ENCODE results near the gene DNAAF5. TPM values are rescaled to one million over a fixed set of nuclear protein-coding genes. Genes with fewer than 3 reads are reported as not detected.
"Not testable (repeated sequence)": the region's sequence is repeated elsewhere in the genome, so short reads cannot be mapped to it uniquely, and the experiment has no call there.

The DNAAF5 gene
- total RNA-seq, 1 donor from 2014 or later = 15.3 TPM

- H3K9me3 Mint-ChIP-seq (ENCODE audit: low read depth) = no peaks in the 10 kb centered on the region
These were observed 16.3 kb downstream of the DNAAF5 start for GRCh38 chr7:742791-743190.

DNA sequence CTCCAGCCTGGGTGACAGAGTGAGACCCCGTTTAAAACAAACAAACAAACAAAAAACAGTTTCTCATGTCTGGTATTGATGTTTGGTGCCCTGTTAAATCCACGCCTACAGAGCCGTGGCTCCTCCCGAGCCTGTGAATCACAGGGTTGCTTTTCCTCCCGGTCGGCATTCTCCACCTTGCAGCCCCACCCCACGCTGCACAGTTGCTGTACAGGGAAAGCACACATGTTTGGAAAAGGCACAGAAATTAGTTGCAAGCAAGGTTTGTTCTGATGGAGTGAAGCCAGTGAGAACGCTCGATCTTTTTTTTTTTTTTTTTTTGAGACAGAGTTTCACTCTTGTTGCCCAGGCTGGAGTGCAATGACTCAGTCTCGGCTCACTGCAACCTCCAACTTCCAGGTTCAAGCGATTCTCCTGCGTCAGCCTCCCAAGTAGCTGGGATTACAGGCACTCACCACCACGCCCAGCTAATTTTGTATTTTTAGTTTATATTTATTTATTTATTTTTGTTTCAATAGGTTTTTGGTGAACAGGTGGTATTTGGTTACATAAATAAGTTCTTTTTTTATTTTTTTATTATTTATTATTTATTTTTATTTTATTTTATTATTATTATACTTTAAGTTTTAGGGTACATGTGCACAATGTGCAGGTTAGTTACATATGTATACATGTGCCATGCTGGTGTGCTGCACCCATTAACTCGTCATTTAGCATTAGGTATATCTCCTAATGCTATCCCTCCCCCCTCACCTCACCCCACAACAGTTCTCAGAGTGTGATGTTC lies 17.0 kb downstream of the DNAAF5 start:
- peaks cover 10% of the 10 kb centered on the region for H3K36me3 Mint-ChIP-seq (ENCODE audit: low read depth)
- H3K4me1 Mint-ChIP-seq (ENCODE audit: low read depth); H3K9me3 Mint-ChIP-seq (ENCODE audit: low read depth); H3K27ac Mint-ChIP-seq (ENCODE audit: unreplicated experiment); H3K27me3 Mint-ChIP-seq (ENCODE audit: low read depth); H3K4me3 Mint-ChIP-seq (ENCODE audit: unreplicated experiment); DNase-seq (ENCODE audit: low spot score): not testable (repeated sequence)

More at GRCh38 chr7:742791-743190, 16.3 kb downstream of the DNAAF5 start:
- no peaks in the 10 kb centered on the region for H3K4me1 Mint-ChIP-seq (ENCODE audit: low read depth)
- H3K27me3 Mint-ChIP-seq (ENCODE audit: low read depth) = no peaks in the 10 kb centered on the region
- no peak for DNase-seq (ENCODE audit: low spot score)
- no peak overlapping the region for H3K4me3 Mint-ChIP-seq (ENCODE audit: unreplicated experiment)
- no peak for TF ChIP-seq CTCF (IDR thresholded peaks at IDR 0.05)
- H3K27ac Mint-ChIP-seq (ENCODE audit: unreplicated experiment) = no peak overlapping the region
- H3K36me3 Mint-ChIP-seq (ENCODE audit: low read depth) = peaks cover 10% of the 10 kb centered on the region

- DNase-seq (ENCODE audit: low spot score); H3K27ac Mint-ChIP-seq (ENCODE audit: unreplicated experiment); H3K4me1 Mint-ChIP-seq (ENCODE audit: low read depth); H3K27me3 Mint-ChIP-seq (ENCODE audit: low read depth); H3K4me3 Mint-ChIP-seq (ENCODE audit: unreplicated experiment); H3K9me3 Mint-ChIP-seq (ENCODE audit: low read depth): not testable (repeated sequence)
- peaks cover 10% of the 10 kb centered on the region for H3K36me3 Mint-ChIP-seq (ENCODE audit: low read depth)
These were observed 17.6 kb downstream of the DNAAF5 start for GRCh38 chr7:744128-744520.

DNA sequence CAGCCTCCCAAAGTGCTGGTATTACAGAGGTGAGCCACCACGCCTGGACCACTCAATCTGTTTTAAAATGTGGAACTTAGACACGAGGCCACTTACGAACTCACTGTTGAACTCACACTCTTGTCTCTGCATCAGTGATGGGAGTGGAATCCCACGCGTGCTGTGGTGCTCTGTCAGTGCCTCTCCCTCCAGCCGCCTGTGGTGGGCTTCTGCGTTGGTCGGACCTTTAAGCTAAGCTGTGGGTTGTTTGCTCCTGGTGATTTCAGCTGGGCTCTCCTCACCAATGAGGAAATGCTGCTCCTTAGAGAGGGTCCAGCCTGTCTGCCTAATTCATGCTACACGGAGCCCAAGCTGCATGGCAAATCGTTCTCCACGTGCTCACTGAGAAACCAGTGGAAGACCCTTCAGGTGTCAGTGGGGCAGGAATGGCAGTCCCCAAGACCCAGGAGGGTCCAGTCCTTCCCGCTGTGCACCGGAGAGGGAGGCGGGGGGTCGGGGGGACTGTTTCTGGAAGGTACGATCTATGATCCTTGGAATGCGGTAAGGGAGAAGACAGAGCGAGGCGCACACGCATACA lies 18.4 kb downstream of the DNAAF5 start:
- H3K27me3 Mint-ChIP-seq (ENCODE audit: low read depth) = no peaks in the 10 kb centered on the region
- no peak overlapping the region for H3K27ac Mint-ChIP-seq (ENCODE audit: unreplicated experiment)
- H3K4me3 Mint-ChIP-seq (ENCODE audit: unreplicated experiment) = no peak overlapping the region
- TF ChIP-seq CTCF (IDR thresholded peaks at IDR 0.05) = no peak
- peaks cover 13% of the 10 kb centered on the region for H3K4me1 Mint-ChIP-seq (ENCODE audit: low read depth)
- DNase-seq (ENCODE audit: low spot score) = peak; percentile 37
- H3K36me3 Mint-ChIP-seq (ENCODE audit: low read depth) = peaks cover 10% of the 10 kb centered on the region
- no peaks in the 10 kb centered on the region for H3K9me3 Mint-ChIP-seq (ENCODE audit: low read depth)

- Mint-ChIP-seq H3K27ac (ENCODE audit: unreplicated experiment) (peak overlapping the region; percentile 57), H3K9me3 (ENCODE audit: low read depth) (no peaks in the 10 kb centered on the region), H3K4me1 (ENCODE audit: low read depth) (peaks cover 13% of the 10 kb centered on the region), H3K36me3 (ENCODE audit: low read depth) (peaks cover 10% of the 10 kb centered on the region), H3K4me3 (ENCODE audit: unreplicated experiment) (no peak overlapping the region), H3K27me3 (ENCODE audit: low read depth) (no peaks in the 10 kb centered on the region)
- DNase-seq (ENCODE audit: low spot score) = peak; percentile 49
- TF ChIP-seq CTCF (IDR thresholded peaks at IDR 0.05) = no peak
These were observed 19.1 kb downstream of the DNAAF5 start for GRCh38 chr7:745431-746154.
